ENCODE data around the gene INPP4B.

INPP4B gene

GRCh38 chr4:142336251-142336934 lies 509.7 kb downstream of the INPP4B start:
- no peak for TF ChIP-seq CTCF (conservative IDR thresholded peaks at IDR 0.05; ENCODE audit: low read depth, low read length)
- no peak overlapping the region for H3K4me3 ChIP-seq (IDR thresholded peaks at IDR 0.05; ENCODE audit: insufficient read depth, low read depth, low read length)
- H3K27me3 ChIP-seq (ENCODE audit: insufficient read depth, low read depth) = no peaks in the 10 kb centered on the region
- H3K4me1 ChIP-seq (ENCODE audit: low read depth, poor library complexity, severe bottlenecking) = no peaks in the 10 kb centered on the region
- H3K4me2 ChIP-seq = no peak overlapping the region
- no peak overlapping the region for H2AFZ ChIP-seq (ENCODE audit: low read depth)
- no peaks in the 10 kb centered on the region for H3K36me3 ChIP-seq (ENCODE audit: insufficient read depth)
- no peaks in the 10 kb centered on the region for H4K20me1 ChIP-seq (ENCODE audit: insufficient read depth)
- no peaks in the 10 kb centered on the region for H3K79me2 ChIP-seq (ENCODE audit: insufficient read depth, low read depth)
- H3K27ac ChIP-seq = no peak overlapping the region
- no peak overlapping the region for H3K9ac ChIP-seq

GRCh38 chr4:142334931-142335330 lies 511.2 kb downstream of the INPP4B start:
- Histone ChIP-seq H2AFZ (ENCODE audit: low read depth) (no peak overlapping the region), H4K20me1 (ENCODE audit: insufficient read depth) (no peaks in the 10 kb centered on the region), H3K4me3 (IDR thresholded peaks at IDR 0.05; ENCODE audit: insufficient read depth, low read depth, low read length) (no peak overlapping the region), H3K79me2 (ENCODE audit: insufficient read depth, low read depth) (no peaks in the 10 kb centered on the region), H3K4me1 (ENCODE audit: low read depth, poor library complexity, severe bottlenecking) (no peaks in the 10 kb centered on the region), H3K9ac (no peak overlapping the region), H3K27me3 (ENCODE audit: insufficient read depth, low read depth) (no peaks in the 10 kb centered on the region), H3K36me3 (ENCODE audit: insufficient read depth) (no peaks in the 10 kb centered on the region), H3K27ac (no peak overlapping the region), H3K4me2 (no peak overlapping the region)
- no peak for TF ChIP-seq CTCF (conservative IDR thresholded peaks at IDR 0.05; ENCODE audit: low read depth, low read length)

- Histone ChIP-seq H3K79me2 (ENCODE audit: insufficient read depth, low read depth) (no peaks in the 10 kb centered on the region), H3K27me3 (ENCODE audit: insufficient read depth, low read depth) (no peaks in the 10 kb centered on the region), H2AFZ (ENCODE audit: low read depth) (no peak overlapping the region), H3K9ac (no peak overlapping the region), H3K36me3 (ENCODE audit: insufficient read depth) (no peaks in the 10 kb centered on the region), H3K4me3 (IDR thresholded peaks at IDR 0.05; ENCODE audit: insufficient read depth, low read depth, low read length) (no peak overlapping the region), H3K27ac (no peak overlapping the region), H3K4me1 (ENCODE audit: low read depth, poor library complexity, severe bottlenecking) (no peaks in the 10 kb centered on the region), H3K4me2 (no peak overlapping the region), H4K20me1 (ENCODE audit: insufficient read depth) (no peaks in the 10 kb centered on the region)
- TF ChIP-seq CTCF (conservative IDR thresholded peaks at IDR 0.05; ENCODE audit: low read depth, low read length) = no peak
These were observed 514.5 kb downstream of the INPP4B start for GRCh38 chr4:142331646-142332045.

- no peaks in the 10 kb centered on the region for H3K27me3 ChIP-seq (ENCODE audit: insufficient read depth, low read depth)
- no peak overlapping the region for H3K9ac ChIP-seq
- H3K4me3 ChIP-seq (IDR thresholded peaks at IDR 0.05; ENCODE audit: insufficient read depth, low read depth, low read length) = no peak overlapping the region
- no peaks in the 10 kb centered on the region for H3K79me2 ChIP-seq (ENCODE audit: insufficient read depth, low read depth)
- no peak overlapping the region for H3K4me2 ChIP-seq
- H3K36me3 ChIP-seq (ENCODE audit: insufficient read depth) = no peaks in the 10 kb centered on the region
- H3K4me1 ChIP-seq (ENCODE audit: low read depth, poor library complexity, severe bottlenecking) = no peaks in the 10 kb centered on the region
- H2AFZ ChIP-seq (ENCODE audit: low read depth) = no peak overlapping the region
- H3K27ac ChIP-seq = no peak overlapping the region
- no peaks in the 10 kb centered on the region for H4K20me1 ChIP-seq (ENCODE audit: insufficient read depth)
- no peak for TF ChIP-seq CTCF (conservative IDR thresholded peaks at IDR 0.05; ENCODE audit: low read depth, low read length)
These were observed 515.0 kb downstream of the INPP4B start for GRCh38 chr4:142331132-142331531.

Measured in KMS-11 (cell line).